Esophagus muscularis mucosa (tissue), 4 donors: Measurements from ENCODE around the gene NRARP. TPM values are rescaled to one million over a fixed set of nuclear protein-coding genes. Genes with fewer than 3 reads are reported as not detected.
"Not testable (repeated sequence)": the region's sequence is repeated elsewhere in the genome, so short reads cannot be mapped to it uniquely, and the experiment has no call there.

ENCODE experiments used
- DNase-seq: peaks from one replicate; pipeline ENCODE4 v3.0.0-alpha.2; 2017; ENCODE audit errors: extremely low spot score
- H3K27ac ChIP-seq, 4 donors: fragments of 200-600 bp; sonication (generic); replicated peaks in 1 of 4; 1 replicate in 3 of 4; 2 replicates in 1 of 4; pipeline ENCODE4 v1.5.1; 2016 to 2019; ENCODE audit warnings: mild to moderate bottlenecking in 1 of 4
- H3K27me3 ChIP-seq, 4 donors: fragments of 200-600 bp; sonication (generic); one replicate each; pipeline versions ENCODE4 v1.5.1 to v1.6.0; 2016 to 2019
- H3K36me3 ChIP-seq, 4 donors: fragments of 200-600 bp; sonication (generic); one replicate each; pipeline ENCODE4 v1.5.1; 2016 to 2019
- H3K4me1 ChIP-seq, 4 donors: fragments of 200-600 bp; sonication (generic); one replicate each; pipeline ENCODE4 v1.5.1; 2016 to 2019
- H3K4me3 ChIP-seq, 4 donors: fragments of 200-600 bp; sonication (generic); 1 replicate in 2 of 4; 2 replicates in 2 of 4; pipeline ENCODE4 v1.5.1; 2016 to 2019; ENCODE audit warnings: mild to moderate bottlenecking in 4 of 4, moderate library complexity in 1 of 4
- H3K9me3 ChIP-seq, 4 donors: fragments of 200-600 bp; sonication (generic); 1 replicate in 3 of 4; 2 replicates in 1 of 4; pipeline ENCODE4 v1.5.1; 2016 to 2019
- EP300 ChIP-seq: sonication (generic); formaldehyde crosslinking; IDR thresholded peaks from one replicate; pipeline ENCODE4 v1.6.1; 2017; ENCODE audit warnings: antibody characterized with exemption
- POLR2A ChIP-seq: fragments of 450-650 bp; IDR thresholded peaks from one replicate; pipeline ENCODE4 v1.6.1; 2017; ENCODE audit warnings: antibody characterized with exemption, moderate library complexity, mild to moderate bottlenecking, low read depth
- POLR2AphosphoS5 ChIP-seq, 2 donors: sonication (generic); formaldehyde crosslinking; IDR thresholded peaks; one replicate each; pipeline ENCODE4 v1.6.1; 2017; ENCODE audit warnings: antibody characterized with exemption in 2 of 2
- WGBS: methylation state at CpG from one replicate; pipeline ENCODE4 v1.1.5; 2018; 5-methylcytosine and 5-hydroxymethylcytosine counted together
- intact Hi-C: fragments of 100-400 bp; cut with DNase I; formaldehyde crosslinking; loops from one replicate; pipeline ENCODE4 v1.15.1; 2023
- total RNA-seq, 4 donors: library from RNA; depleted of rRNA; stranded (reverse); fragments of >200 nt; gene quantifications; one replicate each; pipeline versions ENCODE4 v1.1.0 to v1.2.1, GENCODE V29; 2016
- TF ChIP-seq, protein P1 (sequence below), 3 experiments: fragments of 200-600 bp in 2 of 3; fragments of 450-650 bp in 1 of 3; sonication (generic) in 2 of 3; IDR thresholded peaks; one replicate each; pipeline ENCODE4 v1.5.1; 2017 to 2019; ENCODE audit warnings: antibody characterized with exemption in 3 of 3, mild to moderate bottlenecking in 2 of 3, moderate library complexity in 1 of 3

The NRARP gene
- total RNA-seq, 4 donors from 2014 or later = 2.9 to 10.3 (median 7.2) TPM

DNA sequence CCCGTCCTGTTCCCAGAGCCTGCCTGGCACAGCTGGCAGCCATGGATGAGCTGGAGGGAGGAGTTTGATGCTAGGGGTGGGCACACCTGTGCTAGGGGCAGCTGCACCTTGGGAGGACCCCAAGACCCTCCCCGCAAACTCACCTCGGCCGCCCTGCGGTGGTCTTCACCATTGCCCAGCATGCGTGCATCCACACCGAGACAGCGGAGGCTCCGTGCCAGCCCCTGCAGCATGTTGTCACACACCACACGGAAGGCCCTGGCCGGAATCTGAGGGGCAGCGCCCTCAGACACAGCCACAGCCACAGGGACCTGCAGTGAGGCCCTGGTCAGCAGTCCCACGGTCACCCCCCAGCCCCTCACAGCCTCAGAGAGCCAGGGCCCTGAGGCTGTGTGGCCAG lies 45.9 kb upstream of the NRARP start:
- H3K36me3 ChIP-seq = peaks cover 18 to 47% (median 30%) of the 10 kb centered on the region in 4 donors
- intact Hi-C loops = no loop called here

GRCh38 chr9:137342482-137342881 lies 40.4 kb upstream of the NRARP start:
- intact Hi-C loops = no loop called here
- 96% methylated on average over 6 of the region's 7 CpGs for WGBS
- TF ChIP-seq EP300 = no peak
- TF ChIP-seq POLR2A = no peak
- TF ChIP-seq, protein P1, sequence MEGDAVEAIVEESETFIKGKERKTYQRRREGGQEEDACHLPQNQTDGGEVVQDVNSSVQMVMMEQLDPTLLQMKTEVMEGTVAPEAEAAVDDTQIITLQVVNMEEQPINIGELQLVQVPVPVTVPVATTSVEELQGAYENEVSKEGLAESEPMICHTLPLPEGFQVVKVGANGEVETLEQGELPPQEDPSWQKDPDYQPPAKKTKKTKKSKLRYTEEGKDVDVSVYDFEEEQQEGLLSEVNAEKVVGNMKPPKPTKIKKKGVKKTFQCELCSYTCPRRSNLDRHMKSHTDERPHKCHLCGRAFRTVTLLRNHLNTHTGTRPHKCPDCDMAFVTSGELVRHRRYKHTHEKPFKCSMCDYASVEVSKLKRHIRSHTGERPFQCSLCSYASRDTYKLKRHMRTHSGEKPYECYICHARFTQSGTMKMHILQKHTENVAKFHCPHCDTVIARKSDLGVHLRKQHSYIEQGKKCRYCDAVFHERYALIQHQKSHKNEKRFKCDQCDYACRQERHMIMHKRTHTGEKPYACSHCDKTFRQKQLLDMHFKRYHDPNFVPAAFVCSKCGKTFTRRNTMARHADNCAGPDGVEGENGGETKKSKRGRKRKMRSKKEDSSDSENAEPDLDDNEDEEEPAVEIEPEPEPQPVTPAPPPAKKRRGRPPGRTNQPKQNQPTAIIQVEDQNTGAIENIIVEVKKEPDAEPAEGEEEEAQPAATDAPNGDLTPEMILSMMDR (IDR thresholded peaks at IDR 0.05) = no peak
- no peak for DNase-seq
- Histone ChIP-seq H3K36me3 (peaks cover 10 to 24% (median 17%) of the 10 kb centered on the region in 4 donors), H3K27ac (no peak overlapping the region), H3K4me1 (no peaks in the 10 kb centered on the region), H3K27me3 (no peaks in the 10 kb centered on the region), H3K9me3 (peaks cover 0 to 23% (median 7%) of the 10 kb centered on the region in 4 donors), H3K4me3 (no peak overlapping the region)

More for the DNA sequence above, 45.9 kb upstream of the NRARP start:
- H3K9me3 ChIP-seq = peaks cover 0 to 12% (median 4%) of the 10 kb centered on the region in 4 donors
- peaks cover 0 to 4% (median 0%) of the 10 kb centered on the region in 4 donors for H3K4me1 ChIP-seq
- no peak for DNase-seq
- no peak overlapping the region for H3K4me3 ChIP-seq
- 96% methylated on average over 10 of the region's 13 CpGs for WGBS
- H3K27ac ChIP-seq = no peak overlapping the region
- H3K27me3 ChIP-seq = no peaks in the 10 kb centered on the region
- TF ChIP-seq, protein P1 (IDR thresholded peaks at IDR 0.05) = no peak
- TF ChIP-seq POLR2AphosphoS5 (IDR thresholded peaks at IDR 0.05) (no peak), POLR2A (no peak), EP300 (no peak)

DNA sequence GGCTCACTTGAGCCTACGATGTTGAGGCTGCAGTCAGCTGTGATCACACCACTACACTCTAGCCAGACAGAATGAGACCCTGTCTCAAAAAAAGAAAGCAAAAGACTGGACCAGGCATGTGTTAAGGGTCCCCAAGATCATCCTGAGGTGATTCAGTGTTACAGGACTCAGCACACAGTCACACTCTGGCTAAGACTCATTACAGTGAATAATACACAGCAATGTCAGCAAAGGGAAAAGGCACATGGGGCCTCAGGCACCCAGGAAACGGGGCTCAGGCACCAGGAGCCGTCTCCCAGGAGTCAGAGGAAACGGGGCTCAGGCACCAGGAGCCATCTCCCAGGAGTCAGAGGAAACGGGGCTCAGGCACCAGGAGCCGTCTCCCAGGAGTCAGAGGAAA lies 39.2 kb upstream of the NRARP start:
- H3K9me3 ChIP-seq = peaks cover 0 to 24% (median 13%) of the 10 kb centered on the region in 4 donors
- H3K27me3 ChIP-seq = no peaks in the 10 kb centered on the region
- no peak overlapping the region for H3K4me3 ChIP-seq
- no peak for DNase-seq
- peaks cover 0 to 16% (median 6%) of the 10 kb centered on the region in 4 donors for H3K36me3 ChIP-seq
- H3K4me1 ChIP-seq = no peaks in the 10 kb centered on the region
- H3K27ac ChIP-seq = no peak overlapping the region
- 40% methylated on average over 3 of the region's 6 CpGs for WGBS
- no peak for TF ChIP-seq POLR2A
- TF ChIP-seq POLR2AphosphoS5 (IDR thresholded peaks at IDR 0.05) = no peak
- no peak for TF ChIP-seq EP300
- TF ChIP-seq, protein P1 (IDR thresholded peaks at IDR 0.05) = no peak
- intact Hi-C loops = no loop called here

- DNase-seq, H3K27ac ChIP-seq, H3K27me3 ChIP-seq, intact Hi-C loops, H3K4me1 ChIP-seq, H3K4me3 ChIP-seq: not testable (repeated sequence)
- WGBS = 84% methylated on average over 12 of the region's 12 CpGs
- H3K9me3 ChIP-seq = peaks cover 0 to 24% (median 13%) of the 10 kb centered on the region in 4 donors
- peaks cover 0 to 16% (median 4%) of the 10 kb centered on the region in 4 donors for H3K36me3 ChIP-seq
These were observed 37.9 kb upstream of the NRARP start for GRCh38 chr9:137339908-137340462.

DNA sequence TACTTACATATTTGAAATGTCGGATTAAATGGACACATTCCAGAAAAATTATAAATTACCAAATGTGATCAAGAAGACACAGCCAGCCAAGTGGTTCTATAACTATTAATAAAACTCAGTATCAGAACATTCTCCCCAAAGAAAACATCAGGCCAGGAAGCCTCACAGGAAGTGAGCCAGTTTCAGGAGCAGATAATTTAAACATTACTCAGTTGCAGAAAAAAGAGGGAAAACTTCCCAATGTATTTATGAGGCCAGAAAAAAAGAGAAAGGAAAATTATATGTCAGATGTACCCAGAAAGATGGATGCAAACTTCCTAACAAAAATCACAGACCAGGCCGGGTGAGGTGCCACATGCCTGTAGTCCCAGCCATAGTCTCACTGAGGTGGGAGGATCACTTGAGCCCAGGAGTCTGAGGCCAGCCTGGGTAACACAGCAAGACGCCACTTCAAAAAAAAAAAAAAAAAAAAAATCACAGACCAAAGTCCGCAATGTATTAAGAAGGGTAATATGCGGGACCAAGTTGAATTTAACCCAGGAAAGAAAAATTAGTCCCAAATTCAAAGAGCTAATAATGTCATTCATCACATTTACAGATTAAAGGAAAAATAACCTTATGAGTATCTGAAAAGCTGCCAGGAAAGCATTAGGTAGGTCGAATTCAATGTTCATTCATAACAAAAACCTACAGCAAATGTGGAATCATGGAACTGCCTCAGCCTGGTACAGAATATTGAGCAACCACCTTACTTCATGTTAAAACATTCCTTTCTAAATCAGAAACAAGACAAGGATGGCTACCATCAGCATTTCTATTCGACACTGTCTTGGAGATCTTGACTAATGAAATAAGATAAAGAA lies 37.2 kb upstream of the NRARP start:
- TF ChIP-seq EP300 (no peak), POLR2A (no peak), POLR2AphosphoS5 (IDR thresholded peaks at IDR 0.05) (no peak)
- TF ChIP-seq, protein P1 (IDR thresholded peaks at IDR 0.05) = no peak
- no peak overlapping the region for H3K4me3 ChIP-seq
- H3K27ac ChIP-seq = no peak overlapping the region
- H3K4me1 ChIP-seq = no peaks in the 10 kb centered on the region
- WGBS = 75% methylated on average over 7 of the region's 7 CpGs
- intact Hi-C loops = no loop called here
- no peak for DNase-seq
- no peaks in the 10 kb centered on the region for H3K27me3 ChIP-seq
- H3K9me3 ChIP-seq = peaks cover 0 to 24% (median 13%) of the 10 kb centered on the region in 4 donors
- peaks cover 0 to 10% (median under 1%) of the 10 kb centered on the region in 4 donors for H3K36me3 ChIP-seq
